Natural killer cell (primary cell): Measurements from ENCODE around the gene ZDHHC1. TPM values are rescaled to one million over a fixed set of nuclear protein-coding genes. Genes with fewer than 3 reads are reported as not detected.

Experiments used
- ATAC-seq, 3 donors: fragments of 150-1000 bp in 2 of 3; fragments of 200-7000 bp in 1 of 3; cut with Tn5 transposase; 1 replicate in 1 of 3; 2 replicates in 2 of 3; pipeline ENCODE4 v1.10.0; 2021; ENCODE audit warnings: mild to moderate bottlenecking in 2 of 3, moderate library complexity in 2 of 3
- DNase-seq, 2 donors: peaks; one replicate each; pipeline versions ENCODE4 v3.0.0 to v3.0.0-alpha.2; 2013 to 2021; ENCODE audit warnings: mixed read lengths in 1 of 2
- H3K27ac ChIP-seq: one replicate; pipeline ENCODE4 v1.5.1; 2013; ENCODE audit warnings: mild to moderate bottlenecking, low read length
- H3K27me3 ChIP-seq: one replicate; pipeline ENCODE4 v1.6.1; 2013; ENCODE audit warnings: low read length; ENCODE audit not compliant: control insufficient read depth, insufficient read depth
- H3K36me3 ChIP-seq: one replicate; pipeline ENCODE4 v1.6.1; 2013; ENCODE audit warnings: low read length; ENCODE audit not compliant: control insufficient read depth, insufficient read depth
- H3K4me1 ChIP-seq: one replicate; pipeline ENCODE4 v1.6.1; 2013; ENCODE audit warnings: low read length; ENCODE audit not compliant: control insufficient read depth, insufficient read depth
- H3K4me3 ChIP-seq: one replicate; pipeline ENCODE4 v1.5.1; 2013; ENCODE audit warnings: low read length
- H3K9me3 ChIP-seq: one replicate; pipeline ENCODE4 v1.6.1; 2013; ENCODE audit warnings: low read length; ENCODE audit not compliant: control insufficient read depth, insufficient read depth
- H3K27ac Mint-ChIP-seq, 2 donors: one replicate each; pipeline ENCODE4 v1.8.0; 2022; ENCODE audit warnings: mild to moderate bottlenecking in 2 of 2, mixed read lengths in 2 of 2, moderate library complexity in 1 of 2
- H3K27me3 Mint-ChIP-seq, 2 donors: one replicate each; pipeline ENCODE4 v1.8.0; 2022; ENCODE audit warnings: low read depth in 2 of 2, mixed read lengths in 2 of 2
- H3K36me3 Mint-ChIP-seq: one replicate; pipeline ENCODE4 v1.8.0; 2022; ENCODE audit warnings: mixed read lengths
- H3K4me1 Mint-ChIP-seq, 2 donors: one replicate each; pipeline ENCODE4 v1.8.0; 2022; ENCODE audit warnings: mixed read lengths in 2 of 2
- H3K4me3 Mint-ChIP-seq: one replicate; pipeline ENCODE4 v1.8.0; 2022; ENCODE audit warnings: mild to moderate bottlenecking, moderate library complexity, mixed read lengths
- H3K9me3 Mint-ChIP-seq, 2 donors: one replicate each; pipeline ENCODE4 v1.8.0; 2022; ENCODE audit warnings: mixed read lengths in 2 of 2
- WGBS: methylation state at CpG from one replicate; pipeline ENCODE4 v1.1.7; 2013; ENCODE audit warnings: missing lambda C conversion rate; ENCODE audit not compliant: insufficient coverage; 5-methylcytosine and 5-hydroxymethylcytosine counted together
- intact Hi-C: fragments of 100-400 bp; cut with micrococcal nuclease; formaldehyde crosslinking; loops from one replicate; pipeline ENCODE4 v1.14.2; 2022
- total RNA-seq, 4 donors: library from RNA; stranded (reverse); fragments of 120-200 nt in 1 of 4; gene quantifications; one replicate each; pipeline versions ENCODE4 v1.2.3 to v1.2.4, GENCODE V29; 2013 to 2022
- TF ChIP-seq, protein P1 (sequence below): fragments of 200-600 bp; IDR thresholded peaks from one replicate; pipeline ENCODE4 v1.8.0; 2022; ENCODE audit warnings: antibody characterized with exemption

ZDHHC1 gene
- total RNA-seq, 3 donors from 2014 or later (not counting 1 experiment from before 2014, with no cell fraction given) = 0.88 to 2.5 (median 1.8) TPM

DNA sequence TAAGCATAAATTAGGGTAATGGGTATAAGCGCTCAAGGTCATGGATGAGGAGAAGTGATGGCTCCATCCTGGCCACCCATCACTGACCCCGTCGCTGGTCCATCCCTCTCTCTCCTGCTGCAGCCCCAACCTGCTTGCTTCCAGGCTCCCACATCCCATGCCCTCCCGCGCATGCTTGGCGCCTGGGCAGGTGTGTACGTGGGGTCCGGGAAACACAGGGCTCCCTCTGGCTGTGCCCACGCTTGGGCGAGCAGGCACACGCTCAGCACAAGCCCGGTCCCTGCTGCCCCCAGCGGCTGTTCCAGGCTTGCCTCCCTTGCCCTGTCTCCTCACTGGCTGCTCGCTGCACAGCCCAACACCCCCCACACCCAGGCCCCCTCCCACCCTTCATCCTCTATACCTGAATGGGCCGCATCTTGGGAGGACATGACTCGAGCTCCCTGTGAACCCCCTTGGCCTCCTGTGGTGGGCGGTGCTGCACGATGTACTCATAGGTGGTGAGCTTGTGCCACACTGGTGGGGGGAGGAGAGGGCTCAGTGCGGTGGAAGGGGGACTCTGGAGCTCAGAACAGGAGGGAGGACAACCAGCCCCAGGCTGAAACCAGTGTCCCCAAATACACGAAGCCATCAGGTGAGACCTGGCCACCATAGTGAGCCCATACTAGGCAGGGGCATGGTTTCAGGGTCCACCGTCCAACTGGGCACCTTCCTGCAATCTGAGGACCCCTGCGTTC, 18.3 kb downstream of the ZDHHC1 start:
- no peak for ATAC-seq
- Mint-ChIP-seq H3K27ac (no peak overlapping the region), H3K9me3 (no peaks in the 10 kb centered on the region), H3K36me3 (no peaks in the 10 kb centered on the region), H3K4me1 (peaks cover 5 to 15% of the 10 kb centered on the region in 2 donors), H3K27me3 (peaks cover 0 to 21% of the 10 kb centered on the region in 2 donors), H3K4me3 (no peak overlapping the region)
- Histone ChIP-seq H3K36me3 (no peaks in the 10 kb centered on the region), H3K4me1 (peaks cover 33% of the 10 kb centered on the region), H3K4me3 (no peak overlapping the region), H3K9me3 (no peaks in the 10 kb centered on the region), H3K27ac (no peak overlapping the region), H3K27me3 (peaks cover 23% of the 10 kb centered on the region)
- DNase-seq = no peak
- TF ChIP-seq, protein P1, sequence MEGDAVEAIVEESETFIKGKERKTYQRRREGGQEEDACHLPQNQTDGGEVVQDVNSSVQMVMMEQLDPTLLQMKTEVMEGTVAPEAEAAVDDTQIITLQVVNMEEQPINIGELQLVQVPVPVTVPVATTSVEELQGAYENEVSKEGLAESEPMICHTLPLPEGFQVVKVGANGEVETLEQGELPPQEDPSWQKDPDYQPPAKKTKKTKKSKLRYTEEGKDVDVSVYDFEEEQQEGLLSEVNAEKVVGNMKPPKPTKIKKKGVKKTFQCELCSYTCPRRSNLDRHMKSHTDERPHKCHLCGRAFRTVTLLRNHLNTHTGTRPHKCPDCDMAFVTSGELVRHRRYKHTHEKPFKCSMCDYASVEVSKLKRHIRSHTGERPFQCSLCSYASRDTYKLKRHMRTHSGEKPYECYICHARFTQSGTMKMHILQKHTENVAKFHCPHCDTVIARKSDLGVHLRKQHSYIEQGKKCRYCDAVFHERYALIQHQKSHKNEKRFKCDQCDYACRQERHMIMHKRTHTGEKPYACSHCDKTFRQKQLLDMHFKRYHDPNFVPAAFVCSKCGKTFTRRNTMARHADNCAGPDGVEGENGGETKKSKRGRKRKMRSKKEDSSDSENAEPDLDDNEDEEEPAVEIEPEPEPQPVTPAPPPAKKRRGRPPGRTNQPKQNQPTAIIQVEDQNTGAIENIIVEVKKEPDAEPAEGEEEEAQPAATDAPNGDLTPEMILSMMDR = no peak
- intact Hi-C loops = no loop called here
- WGBS = 85% methylated on average over 22 of the region's 22 CpGs

DNA sequence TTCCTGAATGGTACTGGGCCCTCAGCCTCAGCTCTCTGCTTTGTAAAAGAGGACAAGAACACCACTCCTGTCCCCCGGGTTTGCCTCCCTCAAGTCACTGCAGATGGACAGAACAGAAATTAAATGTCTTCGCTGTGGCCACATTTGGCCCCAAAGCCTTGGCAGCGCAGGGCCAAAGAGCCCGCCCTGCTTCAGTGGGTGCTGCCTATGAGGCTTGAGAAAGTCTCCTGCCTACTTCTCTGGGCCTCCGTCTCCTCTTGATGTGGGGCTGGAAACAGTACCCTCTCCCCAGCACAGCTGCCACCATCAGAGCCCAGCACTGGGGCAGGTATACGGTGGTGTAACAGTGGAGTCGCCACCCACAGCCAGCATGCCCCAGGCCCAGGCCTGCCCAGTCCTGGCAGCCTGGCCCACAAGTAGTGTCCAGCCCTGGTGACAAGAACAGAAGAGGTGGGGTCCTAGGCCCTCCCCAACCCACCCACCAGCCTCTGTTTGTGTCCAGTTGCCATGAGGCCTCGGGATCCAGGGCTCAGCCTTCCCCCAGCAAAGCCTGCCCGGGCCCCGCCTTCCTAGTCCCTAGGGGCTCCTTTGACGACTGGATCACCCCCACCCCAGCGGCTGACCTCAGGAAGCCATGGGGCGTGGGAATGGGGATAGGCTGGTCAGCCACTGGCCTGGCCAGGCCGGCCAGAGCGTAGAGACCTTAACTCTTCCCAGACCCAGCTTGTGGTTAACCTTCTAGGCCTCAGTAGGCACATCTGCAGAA, 19.1 kb downstream of the ZDHHC1 start:
- peak overlapping the region; percentile 28 for H3K4me3 Mint-ChIP-seq
- intact Hi-C loops = no loop called here
- H3K27me3 ChIP-seq = peaks cover 27% of the 10 kb centered on the region
- H3K27ac ChIP-seq = no peak overlapping the region
- H3K4me1 Mint-ChIP-seq = peaks cover 5 to 20% of the 10 kb centered on the region in 2 donors
- ATAC-seq (no peak), DNase-seq (no peak)
- no peaks in the 10 kb centered on the region for H3K36me3 Mint-ChIP-seq
- peaks cover 39% of the 10 kb centered on the region for H3K4me1 ChIP-seq
- 88% methylated on average over 15 of the region's 15 CpGs for WGBS
- no peaks in the 10 kb centered on the region for H3K9me3 ChIP-seq
- no peak overlapping the region for H3K4me3 ChIP-seq
- TF ChIP-seq, protein P1 = no peak
- no peaks in the 10 kb centered on the region for H3K36me3 ChIP-seq
- H3K9me3 Mint-ChIP-seq = no peaks in the 10 kb centered on the region
- H3K27ac Mint-ChIP-seq = no peak overlapping the region
- peaks cover 7 to 29% of the 10 kb centered on the region in 2 donors for H3K27me3 Mint-ChIP-seq

DNA sequence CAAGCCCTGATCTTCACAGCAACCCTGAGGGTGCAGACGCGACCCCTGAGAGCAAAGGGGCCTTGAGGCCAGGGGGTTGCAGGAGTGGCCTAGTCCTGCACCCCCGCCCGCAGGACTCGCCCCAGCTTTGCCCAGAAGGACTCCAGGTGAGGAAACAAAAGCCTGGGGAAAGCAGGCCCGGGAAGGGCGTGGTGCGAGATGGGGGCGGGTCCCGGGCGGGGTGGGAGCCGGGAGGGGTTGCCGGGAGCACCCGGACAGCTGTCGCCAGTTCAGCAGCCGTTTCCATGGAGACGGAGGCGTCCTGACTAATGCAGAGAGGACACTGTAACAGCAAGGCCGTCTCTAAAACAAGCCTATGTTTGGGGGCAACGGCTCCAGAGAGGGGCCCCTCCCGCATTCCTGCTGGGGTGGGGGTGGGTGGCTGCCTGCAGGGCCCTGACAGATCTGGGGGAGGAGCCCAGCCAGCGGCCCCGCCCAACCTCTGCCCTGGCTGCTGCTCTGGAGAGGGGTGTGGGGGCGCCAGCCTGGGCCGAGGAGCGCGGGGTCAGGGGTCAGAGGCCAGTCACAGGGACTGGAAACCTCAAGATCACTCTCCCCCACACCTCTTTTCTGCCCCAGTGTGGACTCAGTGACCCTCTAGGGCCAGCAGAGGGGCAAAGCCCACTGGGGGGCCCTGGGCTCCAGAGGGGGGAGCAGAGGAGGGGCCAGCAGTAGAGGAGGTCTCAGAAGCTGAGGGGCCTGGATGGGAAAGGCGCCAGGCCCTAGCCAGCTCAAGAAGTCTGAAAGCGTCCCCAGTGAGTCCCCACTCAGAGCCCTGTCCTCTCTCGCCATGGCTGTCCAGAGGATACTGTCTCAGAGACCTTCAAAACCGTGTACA, 19.9 kb downstream of the ZDHHC1 start:
- DNase-seq (no peak), ATAC-seq (no peak)
- TF ChIP-seq, protein P1 = no peak
- Histone ChIP-seq H3K4me3 (no peak overlapping the region), H3K4me1 (peaks cover 39% of the 10 kb centered on the region), H3K27me3 (peaks cover 27% of the 10 kb centered on the region), H3K36me3 (no peaks in the 10 kb centered on the region), H3K27ac (no peak overlapping the region), H3K9me3 (no peaks in the 10 kb centered on the region)
- intact Hi-C loops = no loop called here
- Mint-ChIP-seq H3K9me3 (no peaks in the 10 kb centered on the region), H3K27ac (no peak overlapping the region), H3K36me3 (no peaks in the 10 kb centered on the region), H3K4me1 (peaks cover 5 to 26% of the 10 kb centered on the region in 2 donors), H3K4me3 (no peak overlapping the region), H3K27me3 (peaks cover 9 to 31% of the 10 kb centered on the region in 2 donors)
- WGBS = 82% methylated on average over 30 of the region's 31 CpGs
